Osteocyte (in vitro differentiated cells): ENCODE results near the gene TMSB15A. TPM values are rescaled to one million over a fixed set of nuclear protein-coding genes. Genes with fewer than 3 reads are reported as not detected.
A peak's percentile ranks its signal among the peaks of the same experiment; 100 is the strongest.

Experiments
- DNase-seq: peaks from one replicate; pipeline ENCODE4 v3.0.0; 2021; ENCODE audit warnings: mixed read lengths; ENCODE audit not compliant: unreplicated experiment; ENCODE audit errors: extremely low spot score
- H3K27ac Mint-ChIP-seq: one replicate; pipeline ENCODE4 v1.8.0; 2021; ENCODE audit warnings: mild to moderate bottlenecking, mixed read lengths; ENCODE audit not compliant: unreplicated experiment
- H3K27me3 Mint-ChIP-seq: one replicate; pipeline ENCODE4 v1.8.0; 2021; ENCODE audit warnings: mixed read lengths; ENCODE audit not compliant: unreplicated experiment
- H3K36me3 Mint-ChIP-seq: one replicate; pipeline ENCODE4 v1.8.0; 2021; ENCODE audit warnings: mixed read lengths; ENCODE audit not compliant: unreplicated experiment
- H3K4me1 Mint-ChIP-seq: one replicate; pipeline ENCODE4 v1.8.0; 2021; ENCODE audit warnings: mixed read lengths; ENCODE audit not compliant: unreplicated experiment
- H3K4me3 Mint-ChIP-seq: one replicate; pipeline ENCODE4 v1.8.0; 2021; ENCODE audit warnings: mild to moderate bottlenecking, moderate library complexity, mixed read lengths; ENCODE audit not compliant: unreplicated experiment
- H3K9me3 Mint-ChIP-seq: one replicate; pipeline ENCODE4 v1.8.0; 2021; ENCODE audit warnings: mixed read lengths; ENCODE audit not compliant: unreplicated experiment
- CTCF ChIP-seq: fragments of 200-600 bp; sonication (generic); IDR thresholded peaks from 2 replicates; pipeline ENCODE4 v1.5.0; 2021; ENCODE audit warnings: antibody characterized with exemption, mild to moderate bottlenecking, moderate library complexity
- long read RNA-seq: library from polyadenylated mRNA; unstranded; transcript quantifications from one replicate; pipeline ENCODE4 v2.0.0, GENCODE V29; 2021
- total RNA-seq: library from RNA; stranded (reverse); gene quantifications from 2 replicates; pipeline ENCODE4 v1.2.1, GENCODE V29; 2021

TMSB15A gene
- 5.9 and 6.6 TPM in 2 replicates for total RNA-seq
- long read RNA-seq, partial matches to known transcripts: 0 of 1 reads
- long read RNA-seq, other reads (novel, unspliced or antisense): 0 of 1 reads

GRCh38 chrX:102515975-102516941 lies at the start of gene TMSB15A:
Gene TMSB15A (minus strand): TSS chrX:102516739.
- DNase-seq: no peak
- H3K4me1 Mint-ChIP-seq: no peaks in the 10 kb centered on the region
- peaks cover 5% of the 10 kb centered on the region for H3K9me3 Mint-ChIP-seq
- no peak for TF ChIP-seq CTCF
- peaks cover 3% of the 10 kb centered on the region for H3K27me3 Mint-ChIP-seq
- H3K4me3 Mint-ChIP-seq: peak within 1 kb of the TSS; percentile 82
- no peaks in the 10 kb centered on the region for H3K36me3 Mint-ChIP-seq
- peak within 1 kb of the TSS; percentile 67 for H3K27ac Mint-ChIP-seq

GRCh38 chrX:102560423-102561068 lies 44.0 kb upstream of the TMSB15A start:
- peaks cover 7% of the 10 kb centered on the region for H3K27me3 Mint-ChIP-seq
- H3K4me1 Mint-ChIP-seq: no peaks in the 10 kb centered on the region
- H3K27ac Mint-ChIP-seq: no peak overlapping the region
- peaks cover 5% of the 10 kb centered on the region for H3K9me3 Mint-ChIP-seq
- H3K4me3 Mint-ChIP-seq: no peak overlapping the region
- TF ChIP-seq CTCF: no peak
- no peak for DNase-seq
- H3K36me3 Mint-ChIP-seq: no peaks in the 10 kb centered on the region

- no peaks in the 10 kb centered on the region for H3K4me1 Mint-ChIP-seq
- no peak overlapping the region for H3K4me3 Mint-ChIP-seq
- DNase-seq: no peak
- H3K36me3 Mint-ChIP-seq: no peaks in the 10 kb centered on the region
- peaks cover 5% of the 10 kb centered on the region for H3K9me3 Mint-ChIP-seq
- no peak overlapping the region for H3K27ac Mint-ChIP-seq
- H3K27me3 Mint-ChIP-seq: peaks cover 9% of the 10 kb centered on the region
- TF ChIP-seq CTCF: no peak
Measured at GRCh38 chrX:102558607-102559006, 42.1 kb upstream of the TMSB15A start.

GRCh38 chrX:102548231-102548630 lies 31.7 kb upstream of the TMSB15A start:
- TF ChIP-seq CTCF: no peak

More at GRCh38 chrX:102548231-102548630, 31.7 kb upstream of the TMSB15A start:
- no peaks in the 10 kb centered on the region for H3K27me3 Mint-ChIP-seq
- no peaks in the 10 kb centered on the region for H3K4me1 Mint-ChIP-seq
- H3K27ac Mint-ChIP-seq: no peak overlapping the region
- no peaks in the 10 kb centered on the region for H3K36me3 Mint-ChIP-seq
- H3K4me3 Mint-ChIP-seq: no peak overlapping the region
- no peak for DNase-seq
- H3K9me3 Mint-ChIP-seq: peaks cover 3% of the 10 kb centered on the region
